GM12892 (cell line): ENCODE data around the gene PDYN.

Experiments used
- POLR2A ChIP-seq: IDR thresholded peaks from 2 replicates; pipeline ENCODE4 v1.6.1; 2011; ENCODE audit warnings: low read depth, low read length, control low read depth
- POLR2AphosphoS5 ChIP-seq: IDR thresholded peaks from 2 replicates; pipeline ENCODE4 v1.6.1; 2011; ENCODE audit warnings: low read depth, low read length, control low read depth

GRCh38 chr20:1979106-1979778 lies 14.6 kb downstream of the PDYN start:
- TF ChIP-seq POLR2AphosphoS5: no peak
- no peak for TF ChIP-seq POLR2A
